ENCODE data around the gene CLCC1. TPM values are rescaled to one million over a fixed set of nuclear protein-coding genes. Genes with fewer than 3 reads are reported as not detected.

The CLCC1 gene
- total RNA-seq, 1 experiment from 2014 or later, result 18.8 TPM

GRCh38 chr1:108961198-108961597 lies 2.1 kb downstream of the CLCC1 start:
- Histone ChIP-seq H4K5ac (ENCODE audit: insufficient read length, low read depth, low read length) (no peak overlapping the region), H2AK5ac (ENCODE audit: insufficient read length, low read length) (no peak overlapping the region), H3K9ac (ENCODE audit: extremely low read depth, insufficient read length, low read length) (no peak overlapping the region), H3K27me3 (ENCODE audit: insufficient read depth, low read length) (no peaks in the 10 kb centered on the region), H3K79me2 (ENCODE audit: insufficient read depth, low read length) (peaks cover 2% of the 10 kb centered on the region; the same call in 1 of the 2 replicates), H3K9me3 (ENCODE audit: control insufficient read depth, low read depth, low read length) (no peaks in the 10 kb centered on the region), H4K8ac (replicated peaks; ENCODE audit: insufficient read length, low read depth, low read length) (no peak overlapping the region), H2AFZ (ENCODE audit: low read length) (no peak overlapping the region), H4K91ac (ENCODE audit: insufficient read length, low read depth, low read length) (no peak overlapping the region), H3K56ac (ENCODE audit: insufficient read length, low read depth, low read length) (no peak overlapping the region), H2BK15ac (ENCODE audit: low read depth, low read length) (no peak overlapping the region), H2BK12ac (ENCODE audit: insufficient read length, low read depth, low read length) (no peak overlapping the region), H3K4me2 (ENCODE audit: insufficient read depth, insufficient read length, low read length) (no peak overlapping the region), H3K4ac (ENCODE audit: low read depth, low read length) (no peak overlapping the region), H2BK20ac (ENCODE audit: low read depth, low read length, poor library complexity, severe bottlenecking) (no peak overlapping the region), H3K23me2 (ENCODE audit: insufficient read length, low read depth, low read length, poor library complexity, severe bottlenecking) (no peaks in the 10 kb centered on the region), H3K79me1 (ENCODE audit: insufficient read depth, low read depth, low read length, poor library complexity, severe bottlenecking) (no peaks in the 10 kb centered on the region), H4K20me1 (ENCODE audit: control insufficient read depth, insufficient read depth, insufficient read length) (no peaks in the 10 kb centered on the region), H3K18ac (ENCODE audit: insufficient read length, low read depth, low read length) (no peak overlapping the region), H3T11ph (ENCODE audit: low read length) (no peak overlapping the region), H2BK5ac (ENCODE audit: insufficient read length, low read length) (no peak overlapping the region), H3K27ac (ENCODE audit: insufficient read length, low read depth, low read length) (no peak overlapping the region), H3K4me1 (ENCODE audit: insufficient read depth, low read length) (no peaks in the 10 kb centered on the region; the same call in none of the 2 replicates), H3K14ac (ENCODE audit: insufficient read depth, low read length) (no peak overlapping the region), H3K23ac (ENCODE audit: insufficient read length, low read depth, low read length) (no peak overlapping the region), H2BK120ac (ENCODE audit: low read depth, low read length, poor library complexity, severe bottlenecking) (no peak overlapping the region)
- H3K27me3 Mint-ChIP-seq (ENCODE audit: low read depth), result 0 out of 2 replicates have a peak, but pooled peaks cover 5% of the 10 kb centered on the region
- WGBS (ENCODE audit: extremely low coverage, insufficient read length, low lambda C conversion rate), result no CpG with 5 or more reads among the region's 9 CpGs
- no peak for DNase-seq
- no peak overlapping the region; a peak in 1 of 5 replicates for H3K4me3 Mint-ChIP-seq
- H3K9me3 Mint-ChIP-seq, result no peaks in the 10 kb centered on the region
- H3K27ac Mint-ChIP-seq, result no peak overlapping the region
- H3K4me1 Mint-ChIP-seq, result peaks cover 7 to 16% of the 10 kb centered on the region in 2 experiments
- no peak for TF ChIP-seq CTCF (conservative IDR thresholded peaks at IDR 0.05)
- H3K36me3 Mint-ChIP-seq (ENCODE audit: insufficient read depth in 1 of 3, low read depth in 3 of 3), result peaks cover 0 to 10% (median 2%) of the 10 kb centered on the region in 3 experiments; a peak in 5 of 7 replicates
